GM18909 (cell line): ENCODE data around the gene HKDC1.
"Not testable (repeated sequence)": the region's sequence is repeated elsewhere in the genome, so short reads cannot be mapped to it uniquely, and the experiment has no call there.

Source experiments
- ATAC-seq: cut with Tn5 transposase; IDR thresholded peaks from one replicate; pipeline ENCODE4 v1.9.1; 2021; ENCODE audit warnings: mild to moderate bottlenecking; ENCODE audit not compliant: unreplicated experiment, poor library complexity

The HKDC1 gene

DNA sequence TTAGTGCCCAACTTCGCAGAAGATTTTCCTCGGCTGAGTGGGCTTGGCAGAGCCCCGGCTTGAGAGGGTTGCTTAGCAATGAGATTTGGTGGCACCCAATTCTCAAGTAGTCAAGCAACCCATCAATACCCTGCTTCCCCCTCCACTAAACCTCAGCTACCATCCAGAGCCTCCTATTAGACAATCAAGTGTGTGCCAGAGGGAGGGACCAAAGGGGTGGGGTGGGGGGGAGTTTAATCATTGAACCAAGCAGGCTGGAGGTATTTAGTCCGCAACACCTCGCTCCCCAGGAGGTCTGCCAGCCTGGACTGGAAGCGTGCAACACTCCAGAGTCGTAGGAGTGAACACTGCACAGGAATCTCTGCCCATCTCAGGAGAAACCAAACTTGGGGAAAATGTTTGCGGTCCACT is at the start of gene HKDC1:
TSS of gene HKDC1 (plus strand) at position 292 of the 411 bp plus-strand sequence. CDS start at position 396, 104 bp downstream.
- ATAC-seq, result no peak

DNA sequence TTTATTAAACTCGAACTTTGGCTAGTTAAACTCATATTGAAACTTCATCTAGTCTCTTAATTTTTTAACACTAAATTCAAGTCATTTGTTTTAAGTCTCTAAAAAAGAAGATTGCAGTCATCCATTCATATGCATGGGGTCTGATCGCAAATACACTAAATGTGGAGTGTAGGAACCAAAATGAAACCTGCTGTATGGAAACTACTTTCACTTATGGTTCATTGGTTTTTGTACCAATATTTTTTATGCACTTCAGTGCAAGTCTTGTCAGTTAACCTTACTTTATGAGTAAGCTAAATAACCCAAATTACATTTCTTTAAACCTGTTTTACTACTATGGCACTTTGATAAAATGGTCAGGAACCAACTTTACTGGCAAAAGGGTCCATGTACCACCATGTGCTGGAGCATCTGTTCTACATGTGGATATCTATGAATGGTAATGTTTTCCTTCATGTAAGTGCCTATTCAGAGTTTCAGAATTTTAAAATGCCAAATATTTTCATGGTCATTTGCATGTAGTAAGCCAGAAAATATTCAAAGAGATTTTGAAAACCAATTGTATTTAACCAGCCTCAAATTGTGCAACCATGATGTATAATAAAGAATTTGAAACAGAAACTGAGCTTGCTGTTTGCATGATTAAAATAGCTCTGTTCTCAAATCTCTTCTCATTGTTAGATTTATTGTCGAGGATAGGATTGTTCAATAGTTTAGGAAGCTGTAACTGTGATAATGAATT is 47.7 kb upstream of the HKDC1 start:
- ATAC-seq, result no peak

DNA sequence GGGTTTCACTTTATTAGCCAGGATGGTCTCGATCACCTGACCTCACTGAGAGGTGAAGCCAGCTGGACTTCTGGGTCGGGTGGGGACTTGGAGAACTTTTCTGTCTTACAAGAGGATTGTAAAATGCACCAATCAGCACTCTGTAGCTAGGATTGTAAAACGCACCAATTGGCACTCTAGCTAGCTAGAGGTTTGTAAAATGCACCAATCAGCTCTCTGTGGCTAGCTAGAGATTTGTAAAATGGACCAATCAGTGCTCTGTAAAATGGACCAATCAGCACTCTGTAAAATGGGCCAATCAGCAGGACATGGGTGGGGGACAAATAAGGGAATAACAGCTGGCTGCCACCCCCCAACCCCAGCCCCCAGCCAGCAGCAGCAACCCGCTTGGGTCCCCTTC is 44.8 kb upstream of the HKDC1 start:
- ATAC-seq, result not testable (repeated sequence)

DNA sequence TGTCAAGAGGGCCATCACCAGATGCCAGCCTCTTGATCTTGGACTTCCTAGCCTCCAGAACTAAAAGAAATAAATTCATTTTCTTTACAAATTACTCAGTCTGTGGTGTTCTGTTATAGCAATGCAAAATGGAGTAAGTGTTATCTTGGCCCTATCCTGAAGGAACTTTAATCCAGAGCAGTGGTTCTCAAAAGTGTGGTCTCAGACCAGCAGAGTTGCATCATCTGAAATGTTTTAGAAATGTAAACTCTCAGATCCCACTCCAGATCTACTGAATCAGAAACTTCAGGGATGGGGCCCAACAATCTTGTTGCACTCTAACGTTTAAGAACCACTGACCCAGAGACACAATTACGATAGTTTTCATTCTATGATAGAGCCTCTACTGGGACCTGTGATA is 43.3 kb upstream of the HKDC1 start:
- no peak for ATAC-seq

- peak; percentile 28 for ATAC-seq
Observed at GRCh38 chr10:69179089-69179742, 40.9 kb upstream of the HKDC1 start.

- ATAC-seq, result peak; percentile 82
Observed at GRCh38 chr10:69179743-69180524, 40.2 kb upstream of the HKDC1 start, which contains the start of gene SUPV3L1. Gene SUPV3L1, plus strand, starts transcription at chr10:69180234. Its CDS starts 58 bp downstream, at chr10:69180292.

GRCh38 chr10:69180525-69181204 is 39.5 kb upstream of the HKDC1 start:
- ATAC-seq, result no peak

DNA sequence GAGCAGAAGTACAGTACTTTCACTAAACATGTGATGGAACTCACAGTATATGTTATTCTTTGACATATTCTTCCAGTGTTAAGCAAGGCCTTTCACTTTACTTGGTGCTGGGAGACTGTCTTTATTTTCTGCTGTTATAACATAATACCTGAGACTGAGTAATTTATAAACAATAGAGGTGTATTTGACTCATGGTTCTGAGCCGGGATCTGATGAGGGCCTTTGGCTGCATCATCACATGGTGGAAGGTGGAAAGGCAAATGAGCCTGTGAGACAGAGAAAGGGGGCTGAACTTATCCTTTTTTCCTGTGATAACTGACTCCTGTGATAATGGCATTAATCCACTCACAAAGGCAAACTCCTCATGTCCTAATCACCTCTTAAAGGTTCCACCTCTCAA is 38.7 kb upstream of the HKDC1 start:
- no peak for ATAC-seq

GRCh38 chr10:69182005-69182404 is 38.1 kb upstream of the HKDC1 start:
- no peak for ATAC-seq

- ATAC-seq, result no peak
Observed at GRCh38 chr10:69186524-69186923, 33.6 kb upstream of the HKDC1 start.

GRCh38 chr10:69201045-69201444 is 19.1 kb upstream of the HKDC1 start:
- ATAC-seq, result no peak

DNA sequence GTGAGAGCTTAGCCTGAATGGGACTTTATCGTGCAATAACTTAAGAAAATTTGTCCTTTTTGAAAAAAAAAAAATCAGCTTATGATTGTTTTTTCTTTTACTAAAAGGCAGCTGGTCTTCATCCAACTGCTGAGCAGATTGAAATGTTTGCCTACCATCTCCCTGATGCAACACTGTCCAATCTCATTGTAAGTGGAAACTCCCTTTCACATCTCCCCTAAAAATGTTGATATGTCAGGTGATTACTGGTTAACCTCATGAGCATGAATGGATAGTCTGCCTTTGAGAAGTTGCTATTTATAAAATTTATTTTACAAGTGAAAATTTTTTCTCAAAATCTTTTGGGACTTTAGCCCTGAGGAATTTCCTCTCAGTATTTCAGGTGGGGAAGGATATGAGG is 17.8 kb upstream of the HKDC1 start:
- no peak for ATAC-seq

- ATAC-seq, result no peak
Observed at GRCh38 chr10:69208761-69209160, 11.4 kb upstream of the HKDC1 start.

DNA sequence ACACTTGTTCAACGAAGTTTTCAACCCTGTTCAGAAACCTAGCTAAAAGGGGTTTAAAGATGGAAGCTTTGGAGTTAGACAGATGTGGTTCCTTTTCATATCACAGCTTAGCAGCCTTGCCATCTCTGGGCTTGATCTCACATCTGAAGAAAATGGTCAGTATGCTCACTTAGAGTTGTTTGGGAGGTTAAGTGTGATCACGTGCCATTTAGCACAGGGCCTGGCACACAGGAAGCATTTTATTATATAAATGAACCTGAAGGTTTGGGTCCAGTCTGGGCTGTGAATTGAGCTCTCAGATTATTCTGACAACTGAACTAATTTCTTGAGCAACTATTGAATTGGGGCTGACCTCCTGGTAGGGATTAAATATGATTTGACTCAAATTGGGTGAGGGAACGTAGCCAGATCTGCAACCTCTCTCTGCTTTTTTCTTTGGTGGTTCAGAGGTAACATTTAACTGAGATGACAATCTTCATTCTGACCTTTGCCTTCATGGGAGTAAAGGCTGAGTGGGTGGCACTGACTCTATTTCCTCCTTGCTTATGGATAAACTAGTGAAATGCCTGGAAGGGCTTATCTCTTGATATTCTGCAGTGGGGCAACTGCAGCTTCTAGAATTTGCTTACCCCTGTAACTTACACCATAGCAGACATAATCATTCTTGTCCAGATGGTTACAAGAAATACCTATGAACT is 10.2 kb upstream of the HKDC1 start:
- ATAC-seq, result no peak

DNA sequence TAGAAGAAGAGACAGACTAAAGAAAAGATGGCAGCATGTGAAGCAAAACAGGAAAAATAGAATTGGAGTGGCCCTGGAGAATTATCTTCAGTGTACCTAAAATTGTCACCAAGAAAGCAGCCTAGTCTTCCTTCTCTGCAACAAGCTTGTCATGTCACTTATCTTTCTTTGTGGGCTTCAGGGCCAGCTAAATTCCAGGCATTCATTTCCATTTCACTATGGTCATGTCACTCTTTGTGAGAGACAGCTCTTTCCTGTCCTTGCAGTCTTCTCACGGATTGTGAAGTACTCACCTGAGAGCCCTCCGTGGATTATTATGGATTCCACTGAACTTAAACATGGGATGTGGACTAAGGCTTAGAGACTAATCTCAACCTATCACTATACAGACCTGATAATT is 9.0 kb upstream of the HKDC1 start:
- ATAC-seq, result no peak

DNA sequence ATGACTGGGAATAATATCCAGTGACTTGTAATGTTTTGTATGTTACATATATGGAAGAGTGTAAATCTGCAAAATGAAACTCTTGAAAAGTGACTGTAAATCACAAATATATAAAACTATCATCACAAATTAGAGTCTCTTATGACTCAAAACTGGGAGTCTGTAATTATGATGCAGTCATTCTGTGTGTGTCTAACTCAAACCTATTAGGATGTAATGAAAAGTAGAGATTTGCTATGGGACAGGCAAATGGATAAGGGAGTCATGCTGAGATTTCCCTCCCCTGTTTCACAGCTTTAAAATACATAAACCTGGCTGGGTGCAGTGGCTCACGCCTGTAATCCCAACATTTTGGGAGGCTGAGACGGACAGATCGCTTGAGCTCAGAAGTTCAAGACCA is 8.6 kb upstream of the HKDC1 start:
- ATAC-seq, result no peak

GRCh38 chr10:69213591-69214311 is 6.4 kb upstream of the HKDC1 start:
- no peak for ATAC-seq

DNA sequence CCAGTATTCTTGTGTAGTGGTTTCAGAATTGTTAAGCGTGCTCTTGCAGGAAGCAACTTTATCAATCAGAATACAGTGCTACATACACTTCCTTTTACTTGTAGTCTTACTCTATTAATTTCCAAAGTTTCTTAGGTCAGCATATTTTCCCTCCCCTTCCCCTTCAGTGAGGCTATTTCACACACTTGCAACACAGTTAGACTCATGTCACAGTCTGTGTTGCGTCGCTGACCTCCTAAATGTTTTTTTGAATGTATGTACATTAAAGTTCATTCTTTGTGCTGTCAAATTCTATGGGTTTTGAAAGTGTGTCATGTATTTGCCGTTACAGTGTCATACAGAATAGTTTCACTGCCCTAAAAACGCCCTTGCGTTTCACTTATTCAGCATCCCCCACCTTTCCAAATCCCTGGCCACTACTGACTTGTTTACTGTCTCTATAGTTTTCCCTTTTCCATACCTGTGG is 5.4 kb upstream of the HKDC1 start:
- no peak for ATAC-seq
